Measurements from ENCODE around the gene CXCL17.
"Not testable (repeated sequence)": the region's sequence is repeated elsewhere in the genome, so short reads cannot be mapped to it uniquely, and the experiment has no call there.

CXCL17 gene

DNA sequence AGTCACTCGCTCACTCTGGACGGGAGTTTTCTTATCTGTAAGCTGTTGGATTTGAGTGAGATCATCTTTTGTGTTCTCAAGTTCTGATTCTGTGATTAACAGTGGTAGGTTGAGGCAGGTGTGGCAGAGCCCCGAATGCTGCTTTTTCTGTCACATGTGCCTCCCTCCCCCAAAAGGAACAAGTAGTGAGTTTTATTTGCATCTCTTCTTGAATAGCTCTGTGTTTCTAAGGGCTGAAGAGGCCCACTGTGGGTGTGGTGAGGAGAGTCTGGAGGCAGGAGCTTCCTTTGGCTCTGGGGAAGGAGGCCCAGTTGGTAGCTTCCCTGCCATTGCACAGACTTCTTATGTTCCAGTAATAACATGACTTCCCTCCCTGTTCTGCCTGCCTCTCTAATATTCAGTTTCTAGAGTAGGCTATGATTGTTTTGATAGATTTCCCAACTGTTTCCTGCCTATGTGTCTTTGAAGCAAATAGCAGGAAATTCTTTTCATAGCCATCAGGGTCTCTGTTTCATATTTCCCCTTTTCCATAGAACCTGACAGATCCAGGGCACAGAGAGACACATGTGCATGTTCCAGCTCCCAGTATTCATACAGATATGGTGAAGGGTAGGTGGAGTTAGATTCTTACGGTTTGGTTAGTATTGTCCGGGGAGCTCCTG, 23.9 kb upstream of the CXCL17 start:
- TF ChIP-seq, protein P1, sequence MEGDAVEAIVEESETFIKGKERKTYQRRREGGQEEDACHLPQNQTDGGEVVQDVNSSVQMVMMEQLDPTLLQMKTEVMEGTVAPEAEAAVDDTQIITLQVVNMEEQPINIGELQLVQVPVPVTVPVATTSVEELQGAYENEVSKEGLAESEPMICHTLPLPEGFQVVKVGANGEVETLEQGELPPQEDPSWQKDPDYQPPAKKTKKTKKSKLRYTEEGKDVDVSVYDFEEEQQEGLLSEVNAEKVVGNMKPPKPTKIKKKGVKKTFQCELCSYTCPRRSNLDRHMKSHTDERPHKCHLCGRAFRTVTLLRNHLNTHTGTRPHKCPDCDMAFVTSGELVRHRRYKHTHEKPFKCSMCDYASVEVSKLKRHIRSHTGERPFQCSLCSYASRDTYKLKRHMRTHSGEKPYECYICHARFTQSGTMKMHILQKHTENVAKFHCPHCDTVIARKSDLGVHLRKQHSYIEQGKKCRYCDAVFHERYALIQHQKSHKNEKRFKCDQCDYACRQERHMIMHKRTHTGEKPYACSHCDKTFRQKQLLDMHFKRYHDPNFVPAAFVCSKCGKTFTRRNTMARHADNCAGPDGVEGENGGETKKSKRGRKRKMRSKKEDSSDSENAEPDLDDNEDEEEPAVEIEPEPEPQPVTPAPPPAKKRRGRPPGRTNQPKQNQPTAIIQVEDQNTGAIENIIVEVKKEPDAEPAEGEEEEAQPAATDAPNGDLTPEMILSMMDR (IDR thresholded peaks at IDR 0.05; ENCODE audit: low read depth, low read length) = no peak
- H3K4me3 ChIP-seq (replicated peaks in 1 of 2; ENCODE audit: low read depth in 2 of 2, low read length in 2 of 2) = no peak overlapping the region
- DNase-seq (ENCODE audit: low read depth in 2 of 2) = peak; percentile 34 to 55

DNA sequence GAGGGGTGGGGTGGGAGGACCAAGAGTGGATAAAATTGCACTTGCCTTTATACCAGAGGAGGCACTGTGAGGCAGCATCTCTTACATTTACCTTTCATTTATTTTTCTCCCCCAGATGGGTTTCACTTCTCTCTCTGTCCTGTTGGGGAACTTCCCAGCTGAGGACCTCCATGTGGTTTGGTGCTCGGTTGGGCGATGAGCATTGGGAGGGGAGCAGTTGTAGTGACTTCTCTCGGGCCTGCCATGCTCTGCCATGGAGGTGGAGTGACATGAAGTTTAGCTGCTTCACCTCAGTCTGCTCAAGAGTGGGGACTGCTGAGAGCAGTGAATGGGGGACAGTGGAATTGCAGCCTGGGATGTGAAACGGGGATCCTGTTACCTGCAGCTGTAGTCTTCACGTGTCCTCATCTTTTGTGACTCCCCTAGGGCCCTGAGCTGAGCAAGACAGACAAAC, 23.1 kb upstream of the CXCL17 start:
- TF ChIP-seq, protein P1 (IDR thresholded peaks at IDR 0.05; ENCODE audit: low read depth, low read length) = no peak
- no peak overlapping the region for H3K4me3 ChIP-seq (replicated peaks in 1 of 2; ENCODE audit: low read depth in 2 of 2, low read length in 2 of 2)
- DNase-seq (ENCODE audit: low read depth in 2 of 2) = no peak

- TF ChIP-seq, protein P1 (IDR thresholded peaks at IDR 0.05; ENCODE audit: low read depth, low read length) = no peak
- no peak for DNase-seq (ENCODE audit: low read depth in 2 of 2)
- H3K4me3 ChIP-seq (replicated peaks in 1 of 2; ENCODE audit: low read depth in 2 of 2, low read length in 2 of 2) = no peak overlapping the region
Measured at GRCh38 chr19:42461700-42462324, 19.1 kb upstream of the CXCL17 start.

DNA sequence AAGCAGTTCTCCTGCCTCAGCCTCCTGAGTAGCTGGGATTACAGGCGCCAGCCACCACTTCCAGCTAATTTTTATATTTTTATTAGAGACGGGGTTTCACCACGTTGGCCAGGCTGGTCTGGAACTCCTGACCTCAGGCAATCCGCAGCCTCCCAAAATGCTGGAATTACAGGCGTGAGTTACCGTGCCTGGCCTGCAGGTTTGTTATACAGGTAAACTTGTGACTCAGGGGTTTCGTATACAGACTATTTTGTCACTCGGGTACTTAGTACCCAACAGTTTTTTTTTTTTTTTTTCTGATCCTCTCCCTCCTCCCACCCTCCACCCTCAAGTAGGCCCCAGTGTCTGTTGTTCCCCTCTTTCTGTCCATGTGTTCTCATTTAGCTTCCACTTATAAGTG, 18.5 kb upstream of the CXCL17 start:
- DNase-seq (ENCODE audit: low read depth in 2 of 2); H3K4me3 ChIP-seq (replicated peaks in 1 of 2; ENCODE audit: low read depth in 2 of 2, low read length in 2 of 2): not testable (repeated sequence)

- no peak for DNase-seq (ENCODE audit: low read depth in 2 of 2)
- TF ChIP-seq, protein P1 (IDR thresholded peaks at IDR 0.05; ENCODE audit: low read depth, low read length) = no peak
- no peak overlapping the region for H3K4me3 ChIP-seq (replicated peaks in 1 of 2; ENCODE audit: low read depth in 2 of 2, low read length in 2 of 2)
Measured at GRCh38 chr19:42459926-42460325, 17.2 kb upstream of the CXCL17 start.

DNA sequence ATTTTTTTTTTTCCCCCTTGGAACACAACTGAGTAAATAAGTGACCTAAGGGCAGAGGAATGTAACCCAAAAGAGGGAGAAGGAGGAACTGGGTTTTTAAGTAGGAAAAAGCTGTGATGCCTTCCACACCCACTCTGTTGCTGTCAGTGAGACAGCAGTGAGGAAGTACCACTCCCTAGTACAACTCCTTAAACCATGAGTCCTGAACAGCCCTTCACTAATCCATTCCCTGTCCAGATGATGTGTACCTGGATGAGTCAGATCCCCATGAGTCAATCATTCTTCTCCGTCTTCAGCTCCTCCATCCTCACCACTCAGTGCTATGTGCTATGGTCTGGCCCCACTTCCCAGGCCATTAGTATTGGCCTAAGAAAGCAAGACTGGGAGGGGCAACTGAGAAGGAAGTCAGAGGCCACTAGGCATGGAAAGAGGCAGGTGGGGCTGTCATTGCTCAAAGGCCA, 12.9 kb upstream of the CXCL17 start:
- TF ChIP-seq, protein P1 (IDR thresholded peaks at IDR 0.05; ENCODE audit: low read depth, low read length) = no peak
- peak in 1 of 2 donors; percentile 9 for DNase-seq (ENCODE audit: low read depth in 2 of 2)
- H3K4me3 ChIP-seq (replicated peaks in 1 of 2; ENCODE audit: low read depth in 2 of 2, low read length in 2 of 2) = no peak overlapping the region

GRCh38 chr19:42455086-42455485, 12.3 kb upstream of the CXCL17 start:
- DNase-seq (ENCODE audit: low read depth in 2 of 2) = no peak
- TF ChIP-seq, protein P1 (IDR thresholded peaks at IDR 0.05; ENCODE audit: low read depth, low read length) = no peak
- H3K4me3 ChIP-seq (replicated peaks in 1 of 2; ENCODE audit: low read depth in 2 of 2, low read length in 2 of 2) = no peak overlapping the region
